ENCODE measurements around the gene GPR171. TPM values are rescaled to one million over a fixed set of nuclear protein-coding genes. Genes with fewer than 3 reads are reported as not detected.
"Not testable (repeated sequence)": the region's sequence is repeated elsewhere in the genome, so short reads cannot be mapped to it uniquely, and the experiment has no call there.

The GPR171 gene
- total and polyA plus RNA-seq, 4 donors = 0.87 to 2.7 (median 1.7) TPM

- 11 to 33% methylated on average over 5 of the region's 5 CpGs for WGBS, 2 donors
- H3K36me3 ChIP-seq (ENCODE audit: control insufficient read depth in 4 of 4, insufficient read depth in 4 of 4, low read length in 4 of 4) = no peaks in the 10 kb centered on the region
- H3K27ac ChIP-seq (ENCODE audit: low read depth in 1 of 2, low read length in 1 of 2) = no peak overlapping the region
- no peak overlapping the region for H3K4me3 ChIP-seq
- peaks cover 0 to 2% (median 0%) of the 10 kb centered on the region in 5 donors for H3K4me1 ChIP-seq (ENCODE audit: control insufficient read depth in 5 of 5, insufficient read depth in 5 of 5, low read length in 5 of 5)
- DNase-seq (no peak), ATAC-seq (ENCODE audit: insufficient read depth, low FRiP score) (no peak)
- no peaks in the 10 kb centered on the region for H3K27me3 ChIP-seq (ENCODE audit: control insufficient read depth in 3 of 3, insufficient read depth in 3 of 3, low read length in 2 of 3)
- no peaks in the 10 kb centered on the region for H3K9me3 ChIP-seq (ENCODE audit: control insufficient read depth in 4 of 4, insufficient read depth in 3 of 4, low read length in 3 of 4)
- H3K9ac ChIP-seq (ENCODE audit: insufficient read depth in 1 of 2, low read length in 2 of 2) = no peak overlapping the region
- TF ChIP-seq CTCF (IDR thresholded peaks at IDR 0.05; ENCODE audit: control extremely low read depth, extremely low read depth) = no peak
Measured at GRCh38 chr3:151171145-151171757, 31.8 kb downstream of the GPR171 start.

- not testable (repeated sequence) for H3K4me3 ChIP-seq; H3K4me1 ChIP-seq (ENCODE audit: control insufficient read depth in 5 of 5, insufficient read depth in 5 of 5, low read length in 5 of 5); H3K9me3 ChIP-seq (ENCODE audit: control insufficient read depth in 4 of 4, insufficient read depth in 3 of 4, low read length in 3 of 4); H3K9ac ChIP-seq (ENCODE audit: insufficient read depth in 1 of 2, low read length in 2 of 2); H3K36me3 ChIP-seq (ENCODE audit: control insufficient read depth in 4 of 4, insufficient read depth in 4 of 4, low read length in 4 of 4); H3K27me3 ChIP-seq (ENCODE audit: control insufficient read depth in 3 of 3, insufficient read depth in 3 of 3, low read length in 2 of 3); DNase-seq
- 54 to 63% methylated on average over 9 of the region's 9 CpGs for WGBS, 2 donors
- ATAC-seq (ENCODE audit: insufficient read depth, low FRiP score) = peak; percentile 56
- peak overlapping the region in 1 of 2 donors; percentile 72 for H3K27ac ChIP-seq (ENCODE audit: low read depth in 1 of 2, low read length in 1 of 2)
Measured at GRCh38 chr3:151169948-151170679, 32.9 kb downstream of the GPR171 start.

GRCh38 chr3:151169262-151169947 is 33.6 kb downstream of the GPR171 start:
- Histone ChIP-seq H3K4me3 (no peak overlapping the region), H3K36me3 (ENCODE audit: control insufficient read depth in 4 of 4, insufficient read depth in 4 of 4, low read length in 4 of 4) (no peaks in the 10 kb centered on the region), H3K27ac (ENCODE audit: low read depth in 1 of 2, low read length in 1 of 2) (peak overlapping the region in 1 of 2 donors; percentile 72), H3K4me1 (ENCODE audit: control insufficient read depth in 5 of 5, insufficient read depth in 5 of 5, low read length in 5 of 5) (peaks cover 0 to 2% (median 0%) of the 10 kb centered on the region in 5 donors), H3K27me3 (ENCODE audit: control insufficient read depth in 3 of 3, insufficient read depth in 3 of 3, low read length in 2 of 3) (no peaks in the 10 kb centered on the region), H3K9me3 (ENCODE audit: control insufficient read depth in 4 of 4, insufficient read depth in 3 of 4, low read length in 3 of 4) (no peaks in the 10 kb centered on the region), H3K9ac (ENCODE audit: insufficient read depth in 1 of 2, low read length in 2 of 2) (no peak overlapping the region)
- ATAC-seq (ENCODE audit: insufficient read depth, low FRiP score) = peak; percentile 5
- WGBS, 2 donors = 50 to 72% methylated on average over 9 of the region's 9 CpGs
- TF ChIP-seq CTCF (IDR thresholded peaks at IDR 0.05; ENCODE audit: control extremely low read depth, extremely low read depth) = no peak
- DNase-seq = no peak
